Breast epithelium (tissue), 4 donors: ENCODE data around the gene TRMT6. TPM values are rescaled to one million over a fixed set of nuclear protein-coding genes. Genes with fewer than 3 reads are reported as not detected.

Experiments
- DNase-seq, 2 donors: peaks; one replicate each; pipeline ENCODE4 v3.0.0-alpha.2; 2019; ENCODE audit warnings: low spot score in 2 of 2
- H3K27ac ChIP-seq, 2 donors: fragments of 200-600 bp; sonication (generic) in 1 of 2; one replicate each; pipeline ENCODE4 v1.5.1; 2016 to 2019; ENCODE audit warnings: mild to moderate bottlenecking in 1 of 2
- H3K27me3 ChIP-seq, 2 donors: fragments of 200-600 bp; sonication (generic) in 1 of 2; one replicate each; pipeline versions ENCODE4 v1.5.1 to v1.6.0; 2017 to 2019; ENCODE audit warnings: control low read depth in 1 of 2, mild to moderate bottlenecking in 1 of 2
- H3K36me3 ChIP-seq: fragments of 200-600 bp; one replicate; pipeline ENCODE4 v1.5.1; 2019
- H3K4me1 ChIP-seq, 2 donors: fragments of 200-600 bp; sonication (generic); one replicate each; pipeline ENCODE4 v1.5.1; 2016 to 2019; ENCODE audit warnings: control low read depth in 1 of 2
- H3K4me3 ChIP-seq, 3 donors: fragments of 200-600 bp; sonication (generic); 1 replicate in 2 of 3; 2 replicates in 1 of 3; pipeline ENCODE4 v1.5.1; 2016 to 2019; ENCODE audit warnings: mild to moderate bottlenecking in 3 of 3, moderate library complexity in 2 of 3
- H3K9me3 ChIP-seq, 2 donors: fragments of 200-600 bp; sonication (generic) in 1 of 2; one replicate each; pipeline ENCODE4 v1.5.1; 2016 to 2019; ENCODE audit warnings: control low read depth in 1 of 2
- POLR2A ChIP-seq: fragments of 450-650 bp; IDR thresholded peaks from one replicate; pipeline ENCODE4 v1.6.1; 2016; ENCODE audit warnings: antibody characterized with exemption, mild to moderate bottlenecking, moderate library complexity
- POLR2AphosphoS5 ChIP-seq, 3 donors: sonication (generic); formaldehyde crosslinking; IDR thresholded peaks; one replicate each; pipeline ENCODE4 v1.6.1; 2017; ENCODE audit warnings: antibody characterized with exemption in 3 of 3
- intact Hi-C: fragments of 100-400 bp; cut with DNase I; formaldehyde crosslinking; loops from one replicate; pipeline ENCODE4 v1.15.1; 2023; ENCODE audit warnings: low total_unique reads
- total RNA-seq, 3 donors: library from RNA; depleted of rRNA; stranded (reverse); fragments of >200 nt; gene quantifications; one replicate each; pipeline ENCODE4 v1.1.0, GENCODE V29; 2016
- TF ChIP-seq, protein P1 (sequence below), 3 donors: fragments of 450-650 bp; IDR thresholded peaks; one replicate each; pipeline ENCODE4 v1.5.1; 2016 to 2017; ENCODE audit warnings: antibody characterized with exemption in 3 of 3, mild to moderate bottlenecking in 3 of 3, moderate library complexity in 3 of 3

The TRMT6 gene
- total RNA-seq, 3 donors from 2014 or later, result 10.1 to 13.4 (median 11.1) TPM

DNA sequence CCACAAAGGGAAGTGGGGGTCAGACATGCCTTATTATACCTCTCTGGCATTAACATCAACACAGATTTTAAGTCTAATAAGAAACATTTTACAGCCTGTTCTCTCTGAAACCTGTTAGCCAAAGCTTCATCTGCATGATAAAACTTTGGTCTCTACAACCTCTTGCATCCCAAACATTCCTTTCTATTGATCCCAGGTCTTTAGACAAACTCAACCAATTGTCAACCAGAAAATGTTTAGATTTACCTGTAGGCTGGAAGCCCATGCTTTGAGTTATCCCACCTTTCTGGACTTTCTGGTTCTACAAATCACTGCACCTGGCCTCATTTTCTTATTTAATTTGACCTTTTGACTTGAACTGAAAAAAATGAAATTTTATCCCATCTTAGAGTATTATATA is 20.9 kb upstream of the TRMT6 start:
- no peak for DNase-seq
- Histone ChIP-seq H3K36me3 (no peaks in the 10 kb centered on the region), H3K9me3 (no peaks in the 10 kb centered on the region), H3K4me3 (no peak overlapping the region), H3K27me3 (no peaks in the 10 kb centered on the region), H3K27ac (no peak overlapping the region), H3K4me1 (no peaks in the 10 kb centered on the region)
- intact Hi-C loops, result no loop called here
- TF ChIP-seq, protein P1, sequence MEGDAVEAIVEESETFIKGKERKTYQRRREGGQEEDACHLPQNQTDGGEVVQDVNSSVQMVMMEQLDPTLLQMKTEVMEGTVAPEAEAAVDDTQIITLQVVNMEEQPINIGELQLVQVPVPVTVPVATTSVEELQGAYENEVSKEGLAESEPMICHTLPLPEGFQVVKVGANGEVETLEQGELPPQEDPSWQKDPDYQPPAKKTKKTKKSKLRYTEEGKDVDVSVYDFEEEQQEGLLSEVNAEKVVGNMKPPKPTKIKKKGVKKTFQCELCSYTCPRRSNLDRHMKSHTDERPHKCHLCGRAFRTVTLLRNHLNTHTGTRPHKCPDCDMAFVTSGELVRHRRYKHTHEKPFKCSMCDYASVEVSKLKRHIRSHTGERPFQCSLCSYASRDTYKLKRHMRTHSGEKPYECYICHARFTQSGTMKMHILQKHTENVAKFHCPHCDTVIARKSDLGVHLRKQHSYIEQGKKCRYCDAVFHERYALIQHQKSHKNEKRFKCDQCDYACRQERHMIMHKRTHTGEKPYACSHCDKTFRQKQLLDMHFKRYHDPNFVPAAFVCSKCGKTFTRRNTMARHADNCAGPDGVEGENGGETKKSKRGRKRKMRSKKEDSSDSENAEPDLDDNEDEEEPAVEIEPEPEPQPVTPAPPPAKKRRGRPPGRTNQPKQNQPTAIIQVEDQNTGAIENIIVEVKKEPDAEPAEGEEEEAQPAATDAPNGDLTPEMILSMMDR (IDR thresholded peaks at IDR 0.05), result no peak
- TF ChIP-seq POLR2AphosphoS5 (IDR thresholded peaks at IDR 0.05), result no peak

DNA sequence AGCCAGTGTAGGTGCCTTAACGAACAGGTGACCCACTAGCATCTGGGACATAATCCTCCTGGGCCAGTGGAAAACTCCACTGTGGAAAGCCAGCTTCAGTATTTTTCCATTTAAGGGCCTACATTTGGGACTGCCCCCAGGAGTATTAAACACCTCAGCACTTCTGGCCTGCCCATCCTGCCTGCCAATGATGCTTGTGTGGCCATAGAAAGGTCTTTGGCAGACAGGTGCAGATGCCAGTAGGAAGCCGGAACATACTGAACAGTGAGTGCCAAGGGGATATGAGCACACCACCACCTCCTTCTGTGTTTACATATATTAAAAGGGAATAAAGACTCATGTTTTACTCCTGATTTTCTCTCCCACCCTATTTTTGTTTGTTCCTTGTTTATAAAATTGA is 20.0 kb upstream of the TRMT6 start:
- H3K27me3 ChIP-seq, result no peaks in the 10 kb centered on the region
- no peak overlapping the region for H3K4me3 ChIP-seq
- DNase-seq, result no peak
- no peaks in the 10 kb centered on the region for H3K36me3 ChIP-seq
- no peak overlapping the region for H3K27ac ChIP-seq
- TF ChIP-seq, protein P1 (IDR thresholded peaks at IDR 0.05), result no peak
- TF ChIP-seq POLR2AphosphoS5 (IDR thresholded peaks at IDR 0.05) (no peak), POLR2A (no peak)
- H3K4me1 ChIP-seq, result no peaks in the 10 kb centered on the region
- H3K9me3 ChIP-seq, result no peaks in the 10 kb centered on the region
- intact Hi-C loops, result no loop called here

DNA sequence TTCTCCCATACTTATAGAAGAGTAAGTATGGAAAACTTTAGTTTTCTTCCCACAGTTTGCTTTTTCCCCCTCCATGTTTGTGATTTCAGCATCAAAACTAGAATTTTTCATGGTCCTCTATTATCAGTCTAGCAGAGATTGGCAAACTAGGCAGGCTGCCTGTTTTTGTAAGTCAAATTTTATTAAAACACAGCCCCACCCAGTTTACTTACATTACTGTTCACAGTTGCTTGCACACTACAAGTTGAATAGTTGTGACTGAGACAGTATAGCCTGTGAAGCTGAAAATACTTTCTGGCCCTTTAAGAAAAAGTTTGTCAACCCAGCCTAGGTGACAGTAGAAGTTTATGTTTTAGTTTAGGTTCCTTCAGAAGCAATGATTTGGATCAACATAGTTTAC is 19.6 kb upstream of the TRMT6 start:
- Histone ChIP-seq H3K4me3 (no peak overlapping the region), H3K27ac (no peak overlapping the region), H3K27me3 (no peaks in the 10 kb centered on the region), H3K36me3 (no peaks in the 10 kb centered on the region), H3K4me1 (no peaks in the 10 kb centered on the region), H3K9me3 (no peaks in the 10 kb centered on the region)
- TF ChIP-seq POLR2A (no peak), POLR2AphosphoS5 (IDR thresholded peaks at IDR 0.05) (no peak)
- TF ChIP-seq, protein P1 (IDR thresholded peaks at IDR 0.05), result no peak
- DNase-seq, result no peak
- intact Hi-C loops, result no loop called here

DNA sequence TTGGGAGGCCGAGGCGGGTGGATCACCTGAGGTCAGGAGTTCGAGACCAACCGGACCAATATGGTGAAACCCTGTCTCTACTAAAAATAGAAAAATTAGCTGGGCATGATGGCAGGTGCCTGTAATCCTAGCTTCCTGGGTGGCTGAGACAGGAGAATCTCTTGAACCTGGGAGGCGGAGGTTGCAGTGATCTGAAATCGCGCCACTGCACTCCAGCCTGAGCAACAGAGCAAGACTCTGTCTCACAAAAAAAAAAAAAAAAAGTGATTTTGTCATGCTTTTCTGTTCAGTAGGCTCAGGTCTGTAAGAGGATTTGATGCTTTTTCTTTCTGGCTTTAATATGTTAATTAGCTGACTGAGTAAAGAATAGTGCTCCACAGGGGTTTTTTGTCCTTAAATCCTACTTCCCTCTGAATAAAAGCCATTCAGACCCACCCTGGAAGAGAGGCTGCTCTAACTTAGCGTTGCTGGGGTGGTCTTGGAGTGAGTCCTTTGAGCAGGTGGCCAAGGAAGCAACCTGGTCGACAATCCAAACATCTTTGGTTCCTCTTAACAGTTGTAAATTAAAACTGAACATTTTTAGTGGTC is 19.1 kb upstream of the TRMT6 start:
- Histone ChIP-seq H3K4me3 (no peak overlapping the region), H3K27me3 (no peaks in the 10 kb centered on the region), H3K27ac (no peak overlapping the region), H3K36me3 (no peaks in the 10 kb centered on the region), H3K9me3 (no peaks in the 10 kb centered on the region), H3K4me1 (no peaks in the 10 kb centered on the region)
- no peak for DNase-seq
- TF ChIP-seq, protein P1 (IDR thresholded peaks at IDR 0.05), result no peak
- intact Hi-C loops, result no loop called here

DNA sequence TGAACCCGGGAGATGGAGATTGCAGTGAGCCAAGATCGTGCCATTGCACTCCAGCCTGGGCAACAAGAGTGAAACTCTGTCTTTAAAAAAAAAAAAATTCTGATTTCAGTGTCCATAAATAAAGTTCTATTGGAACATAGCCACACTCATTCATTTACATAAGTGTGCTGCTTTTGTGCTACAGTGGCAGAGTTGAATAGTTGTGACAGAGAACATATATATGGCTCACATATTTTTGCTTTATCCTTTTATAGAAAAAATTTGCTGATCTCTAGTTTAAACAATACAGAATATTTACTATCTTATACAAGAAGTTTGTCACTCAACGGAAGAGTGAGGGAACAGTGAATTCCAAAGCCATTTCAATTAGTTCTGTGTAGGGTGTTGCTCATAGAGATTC is 18.1 kb upstream of the TRMT6 start:
- no peaks in the 10 kb centered on the region for H3K36me3 ChIP-seq
- no peaks in the 10 kb centered on the region for H3K9me3 ChIP-seq

More for the DNA sequence above, 18.1 kb upstream of the TRMT6 start:
- Histone ChIP-seq H3K4me1 (no peaks in the 10 kb centered on the region), H3K4me3 (no peak overlapping the region), H3K27ac (no peak overlapping the region), H3K27me3 (no peaks in the 10 kb centered on the region)
- no peak for DNase-seq
- no peak for TF ChIP-seq POLR2A
- no peak for TF ChIP-seq POLR2AphosphoS5 (IDR thresholded peaks at IDR 0.05)
- TF ChIP-seq, protein P1 (IDR thresholded peaks at IDR 0.05), result no peak
- intact Hi-C loops, result no loop called here
